HG02571 (cell line): ENCODE measurements around the gene POR.

Experiments used
- ATAC-seq: cut with Tn5 transposase; IDR thresholded peaks from one replicate; pipeline ENCODE4 v1.9.1; 2021; ENCODE audit warnings: mild to moderate bottlenecking, moderate library complexity; ENCODE audit not compliant: unreplicated experiment

POR gene

DNA sequence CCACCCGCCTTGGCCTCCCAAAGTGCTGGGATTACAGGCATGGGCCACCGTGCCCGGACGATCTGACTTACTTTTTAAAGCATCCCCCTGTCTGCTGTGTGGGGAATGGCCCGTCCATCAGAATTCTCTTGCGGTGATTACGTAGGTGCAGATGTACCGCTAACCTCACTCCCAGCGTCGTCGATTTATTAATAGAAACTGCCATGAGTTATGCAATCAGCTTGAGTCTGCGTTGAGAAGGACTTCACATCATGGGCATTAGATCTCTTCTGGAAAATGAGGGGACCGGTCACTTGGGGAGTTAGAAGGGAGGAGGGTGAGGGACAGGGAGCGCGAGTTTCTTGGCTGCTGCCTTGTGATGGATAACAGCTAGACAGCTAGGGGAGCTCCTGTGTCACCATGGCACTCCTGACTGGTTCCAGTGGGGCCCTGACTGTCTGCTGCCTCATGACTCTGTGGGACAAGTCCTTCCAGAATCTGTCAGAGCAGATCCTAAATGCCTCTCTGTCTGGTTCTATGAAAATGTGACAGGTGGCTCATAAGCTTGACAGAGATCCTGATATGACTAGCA, 35.2 kb downstream of the POR start:
- ATAC-seq: no peak

DNA sequence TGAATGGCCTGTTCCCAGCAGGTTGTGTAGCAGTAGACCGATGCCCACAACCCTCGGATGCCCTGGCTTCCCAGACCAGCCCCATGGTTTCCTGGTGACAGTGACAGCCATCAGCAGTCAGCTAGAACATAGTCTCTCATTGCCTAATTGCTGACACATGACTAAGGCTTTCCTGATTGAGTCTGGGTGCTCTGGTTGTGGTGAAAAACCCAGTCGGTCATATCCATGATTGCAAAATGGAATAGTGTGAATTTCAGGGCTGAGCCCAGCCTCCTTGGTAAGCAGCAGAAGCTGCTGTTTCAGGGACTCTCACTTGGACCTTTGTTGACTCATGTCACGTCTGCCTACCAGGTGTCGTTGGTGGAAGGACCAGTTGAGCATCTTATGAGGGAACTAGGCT, 36.6 kb downstream of the POR start:
- no peak for ATAC-seq

DNA sequence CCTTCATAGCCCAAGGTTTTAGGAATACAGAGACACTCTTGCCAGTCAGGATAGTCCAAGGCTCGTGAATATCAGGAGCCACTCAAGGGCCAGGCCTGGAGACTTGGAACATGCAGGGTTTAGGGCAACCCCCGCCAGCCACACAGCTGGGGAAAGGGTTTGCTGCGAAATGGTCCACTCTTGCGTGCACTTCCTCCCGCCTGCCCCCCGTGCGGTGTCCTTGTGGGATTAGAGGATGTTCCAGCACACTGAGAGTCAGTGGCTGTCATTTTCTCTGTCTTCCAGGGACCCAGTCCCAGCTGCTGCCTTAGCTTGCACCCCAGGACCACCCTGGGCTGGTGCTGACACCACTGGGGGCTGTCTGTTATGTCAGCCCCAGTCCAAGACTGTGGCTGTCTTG, 38.5 kb downstream of the POR start:
- ATAC-seq: no peak

DNA sequence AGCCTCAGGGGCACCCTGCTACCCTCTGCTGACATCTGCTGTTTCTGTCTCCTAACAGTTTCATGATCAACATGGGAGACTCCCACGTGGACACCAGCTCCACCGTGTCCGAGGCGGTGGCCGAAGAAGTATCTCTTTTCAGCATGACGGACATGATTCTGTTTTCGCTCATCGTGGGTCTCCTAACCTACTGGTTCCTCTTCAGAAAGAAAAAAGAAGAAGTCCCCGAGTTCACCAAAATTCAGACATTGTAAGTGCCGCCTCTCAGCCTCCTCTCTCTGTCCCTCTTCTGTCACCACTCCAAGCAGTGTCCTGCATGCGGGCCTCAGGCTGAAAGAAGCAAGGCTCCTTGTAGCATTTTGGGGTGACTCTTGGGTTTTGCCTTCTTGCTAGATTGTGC, 39.0 kb downstream of the POR start:
- no peak for ATAC-seq

DNA sequence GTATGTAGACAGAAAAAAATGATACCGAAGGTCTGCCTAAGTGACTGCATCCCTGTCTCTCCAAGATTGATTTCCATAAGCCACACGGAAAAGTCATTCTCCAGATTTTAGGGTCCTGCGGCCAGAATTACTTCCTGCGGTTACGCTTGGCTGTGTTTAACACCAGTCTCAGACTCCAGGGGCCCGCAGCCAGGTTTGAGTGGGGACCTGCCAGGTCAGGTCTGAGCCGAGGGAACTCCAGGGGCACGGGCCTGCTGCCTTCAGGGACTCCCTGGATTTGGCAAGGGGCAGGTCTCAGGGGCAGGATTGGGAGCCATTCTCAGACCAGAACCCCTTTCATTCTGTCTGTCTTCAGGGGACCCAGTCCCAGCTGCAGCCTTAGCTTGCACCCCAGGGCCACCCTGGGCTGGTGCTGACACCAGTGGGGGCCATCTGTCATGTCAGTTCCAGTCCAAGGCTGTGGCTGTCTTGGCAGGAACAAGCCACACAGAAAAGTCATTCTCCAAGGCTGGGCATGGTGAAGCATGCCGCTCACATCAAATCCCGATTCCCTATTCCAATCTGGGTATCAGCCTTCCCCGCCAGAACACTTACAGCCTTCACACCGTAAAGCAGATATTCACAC, 40.5 kb downstream of the POR start:
- no peak for ATAC-seq

DNA sequence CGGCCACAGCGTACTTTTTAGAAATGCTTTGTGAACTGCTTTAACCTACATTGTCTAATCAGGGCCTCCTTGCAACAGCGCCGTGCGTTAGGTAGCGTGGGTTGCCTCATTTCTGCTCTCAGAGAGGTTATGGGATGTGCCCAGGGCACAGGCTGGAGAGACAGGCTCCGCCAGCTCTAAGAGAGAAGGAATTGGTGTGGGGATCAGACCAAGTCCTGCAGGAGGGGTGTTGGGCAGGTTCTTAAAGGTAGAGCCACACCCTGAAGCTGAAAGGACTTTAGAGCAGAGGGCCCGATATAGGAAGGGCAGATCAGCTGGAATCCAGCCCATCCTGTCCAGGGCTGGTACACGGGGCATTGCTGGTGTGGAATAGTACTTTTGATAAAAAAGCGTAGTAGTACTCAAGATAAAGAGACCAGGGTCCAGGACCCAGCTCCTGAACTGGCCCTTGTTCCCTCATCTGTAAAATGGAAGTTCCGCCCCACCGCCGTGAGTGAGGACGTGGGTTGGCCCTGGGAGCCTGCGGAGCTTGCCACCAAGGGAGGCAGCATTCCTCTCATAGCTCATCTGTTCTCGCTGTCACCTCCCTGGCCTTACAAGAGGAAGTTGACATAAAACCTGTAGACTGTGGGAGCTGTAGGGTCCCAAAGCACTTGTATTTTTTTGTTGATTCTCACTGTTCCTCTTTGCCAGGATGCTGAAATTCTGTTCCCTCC, 42.2 kb downstream of the POR start:
- ATAC-seq: no peak

DNA sequence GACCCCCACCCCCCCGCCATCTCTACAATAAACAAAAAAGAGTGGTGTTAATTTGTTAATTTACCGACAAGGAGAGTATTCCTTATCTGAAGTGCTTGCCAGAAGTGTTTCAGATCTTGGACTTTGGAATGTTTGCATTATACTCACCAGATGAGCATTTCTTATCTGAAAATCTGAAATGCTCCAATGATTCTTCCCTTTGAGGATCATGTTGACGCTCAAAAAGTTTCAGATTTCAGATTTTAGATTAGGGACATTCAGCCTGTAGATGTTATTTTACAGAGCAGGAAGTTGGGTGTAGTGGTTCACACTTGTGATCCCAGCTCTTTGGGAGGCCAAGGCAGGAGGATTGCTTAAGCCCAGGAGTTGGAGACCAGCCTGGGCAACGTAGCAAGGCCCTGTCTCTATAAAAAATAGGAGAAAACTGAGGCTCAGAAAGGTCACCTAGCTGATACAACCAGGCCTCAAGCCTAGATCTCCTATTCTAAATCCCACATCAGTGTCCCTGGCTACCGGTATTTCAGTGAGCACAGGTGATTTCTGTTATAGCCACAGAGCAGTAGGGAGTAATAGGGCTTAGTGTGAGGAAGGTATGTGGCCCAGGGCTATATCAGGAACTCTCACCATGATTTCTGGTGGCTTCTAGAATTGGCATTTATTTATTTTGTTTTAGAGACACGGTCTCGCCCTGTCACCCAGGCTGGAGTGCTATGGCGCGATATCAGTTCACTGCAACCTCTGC, 44.0 kb downstream of the POR start:
- no peak for ATAC-seq

DNA sequence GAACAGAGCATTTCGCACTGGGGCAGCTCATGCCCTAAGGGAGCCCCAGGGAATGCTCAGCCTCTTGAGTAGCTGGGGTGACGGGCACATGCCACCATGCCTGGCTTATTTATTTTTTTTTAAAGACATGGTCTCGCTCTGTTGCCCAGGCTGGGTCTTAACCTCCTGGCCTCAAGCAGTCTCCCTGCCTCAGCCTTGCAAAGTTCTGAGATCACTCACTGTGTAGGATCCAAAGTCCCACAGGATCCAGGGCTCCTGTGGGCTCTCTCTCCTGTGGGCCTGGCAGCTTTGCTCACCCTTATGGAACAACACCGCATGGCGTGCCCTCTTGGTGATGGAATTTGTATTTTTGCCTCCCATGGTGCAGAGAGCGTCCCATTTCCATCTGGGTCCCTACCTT, 45.4 kb downstream of the POR start:
- ATAC-seq: no peak

DNA sequence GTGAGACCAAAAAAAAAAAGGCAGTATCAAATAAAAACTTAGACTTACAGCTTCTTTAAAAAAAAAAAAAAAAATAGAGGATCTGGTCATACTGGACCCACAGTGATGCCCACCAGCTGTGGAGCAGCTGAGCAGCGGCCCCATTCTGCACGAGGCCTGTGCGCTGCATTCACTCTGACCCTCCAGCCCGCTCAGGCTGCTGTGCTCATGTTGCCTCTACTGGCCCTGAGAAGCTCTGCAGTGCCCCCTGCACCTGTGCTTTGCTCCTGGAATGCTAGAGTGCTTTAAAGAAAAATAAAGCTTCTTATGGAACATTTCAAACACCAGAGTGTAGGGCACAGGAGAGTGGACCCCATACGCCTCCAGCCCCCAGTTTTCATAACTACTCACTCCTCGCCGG, 46.3 kb downstream of the POR start:
- no peak for ATAC-seq

DNA sequence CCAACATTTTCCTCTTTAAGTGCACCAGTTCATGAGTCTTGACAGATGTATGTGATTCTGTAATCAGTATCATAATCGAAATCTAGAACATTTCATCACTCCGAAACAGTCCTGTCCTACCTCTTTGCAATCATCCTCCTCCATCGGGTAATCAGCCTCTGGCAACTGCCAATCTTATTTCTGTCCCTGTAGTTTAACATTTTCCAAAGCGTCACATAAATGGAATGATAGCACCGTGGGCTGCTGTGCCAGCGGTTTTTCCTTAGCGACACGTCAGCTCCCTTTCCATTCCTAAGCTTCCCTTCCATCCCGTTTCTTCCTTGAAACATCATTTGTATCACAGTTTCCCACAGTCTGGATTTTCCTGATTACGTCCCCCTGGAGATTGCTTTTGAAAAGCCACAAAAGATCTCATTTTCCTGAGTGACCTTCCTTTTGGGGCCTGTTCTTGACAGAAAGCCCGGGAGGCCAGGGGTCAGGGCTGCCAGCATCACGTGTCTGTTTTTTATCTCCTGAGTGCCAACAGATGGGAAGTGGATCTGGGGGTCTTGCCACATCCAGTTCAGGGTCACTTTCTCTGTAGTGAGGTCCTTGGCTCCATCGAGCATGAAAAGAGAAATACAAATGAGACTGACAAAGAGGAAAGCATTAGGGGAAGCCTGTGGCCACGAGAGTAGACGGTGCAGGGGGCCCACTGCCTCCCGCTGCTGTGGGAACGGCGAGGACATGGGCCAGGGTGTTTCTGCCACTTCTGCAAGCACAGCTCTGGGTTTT, 47.8 kb downstream of the POR start:
- no peak for ATAC-seq

DNA sequence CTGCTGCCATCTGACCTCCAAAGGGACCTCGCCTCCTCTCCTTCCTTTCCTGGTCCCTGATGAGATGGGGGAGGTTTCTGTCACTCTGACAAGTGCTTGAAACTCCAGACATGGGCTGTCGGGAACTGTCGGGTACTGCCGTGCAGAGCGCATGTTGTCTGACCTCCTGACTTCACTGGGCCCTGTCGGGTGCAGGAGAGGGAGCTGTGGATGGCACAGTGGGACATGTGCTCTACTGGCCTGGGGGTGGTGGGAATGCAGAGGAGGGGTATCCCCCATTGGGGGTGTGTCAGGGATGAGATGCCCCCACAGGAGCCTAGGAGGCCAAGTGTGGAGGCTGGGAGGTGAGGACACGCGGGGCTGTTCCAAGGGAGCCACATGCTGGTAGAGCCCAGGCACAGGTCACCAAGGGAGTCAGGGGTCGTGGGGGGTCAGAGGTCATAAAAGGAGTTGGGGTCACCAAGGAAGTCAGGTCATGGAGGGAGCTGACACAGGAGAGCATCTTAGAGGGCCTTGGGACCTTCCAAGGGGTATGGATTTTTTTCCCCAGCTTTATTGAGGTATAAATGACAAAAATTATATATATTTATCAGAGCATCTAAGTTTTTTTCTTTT, 48.5 kb downstream of the POR start:
- no peak for ATAC-seq

DNA sequence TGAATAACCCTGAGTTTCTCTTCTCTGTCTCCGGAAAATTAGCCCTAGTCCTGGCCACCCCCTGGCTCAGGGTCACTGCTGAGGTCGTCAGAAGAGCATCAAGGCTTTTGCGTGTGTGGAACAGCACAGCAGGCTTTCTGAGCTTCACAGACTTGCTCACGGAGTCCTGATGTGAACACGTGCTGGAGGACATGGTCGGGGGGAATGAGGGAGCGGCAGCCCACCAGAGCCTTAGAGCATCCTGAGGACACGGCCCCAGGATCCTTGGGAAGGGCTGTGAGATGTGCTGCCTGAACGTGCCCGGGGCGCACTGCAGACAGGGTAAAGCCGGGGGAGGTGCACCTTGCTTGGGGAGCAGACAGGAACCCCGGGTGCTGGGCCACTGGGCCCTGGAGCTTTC, 50.7 kb downstream of the POR start:
- no peak for ATAC-seq

DNA sequence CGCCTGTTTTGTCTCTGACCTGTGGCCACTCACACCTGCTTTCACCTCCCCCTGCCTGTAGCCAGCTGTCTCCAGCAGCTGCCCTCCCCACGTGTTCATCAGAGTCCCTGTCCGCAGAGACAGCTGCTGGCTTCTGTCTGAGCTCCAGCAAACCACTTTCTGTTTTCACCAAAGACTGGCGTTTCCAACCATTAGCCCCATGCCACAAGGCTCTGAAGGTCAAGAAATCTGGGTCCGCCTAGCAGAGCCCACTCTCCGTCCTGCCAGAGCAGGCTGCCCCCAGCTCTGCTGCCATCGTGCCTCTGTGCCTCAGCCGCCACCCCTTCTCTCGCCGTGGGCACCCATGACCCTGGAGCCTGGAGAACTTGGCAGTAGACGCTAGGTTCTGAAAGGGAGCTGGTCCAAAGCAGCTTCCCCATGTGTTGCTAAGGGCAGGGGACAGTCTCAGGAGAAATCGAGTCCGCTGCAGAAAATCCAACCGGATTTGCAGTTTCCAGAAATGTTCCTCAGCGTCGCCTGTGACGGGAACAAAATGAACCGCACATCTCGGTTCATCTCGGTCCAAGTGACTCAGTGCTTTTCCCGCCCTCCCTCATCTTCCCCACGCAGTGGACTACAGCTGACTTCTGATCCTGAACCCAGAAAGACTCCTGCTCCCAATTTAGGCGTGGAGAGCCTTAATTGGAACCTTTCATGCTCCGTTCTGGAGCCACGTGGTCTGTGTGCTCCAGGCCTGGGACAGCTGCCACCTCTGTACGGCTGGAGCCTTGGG, 51.4 kb downstream of the POR start:
- ATAC-seq: no peak

DNA sequence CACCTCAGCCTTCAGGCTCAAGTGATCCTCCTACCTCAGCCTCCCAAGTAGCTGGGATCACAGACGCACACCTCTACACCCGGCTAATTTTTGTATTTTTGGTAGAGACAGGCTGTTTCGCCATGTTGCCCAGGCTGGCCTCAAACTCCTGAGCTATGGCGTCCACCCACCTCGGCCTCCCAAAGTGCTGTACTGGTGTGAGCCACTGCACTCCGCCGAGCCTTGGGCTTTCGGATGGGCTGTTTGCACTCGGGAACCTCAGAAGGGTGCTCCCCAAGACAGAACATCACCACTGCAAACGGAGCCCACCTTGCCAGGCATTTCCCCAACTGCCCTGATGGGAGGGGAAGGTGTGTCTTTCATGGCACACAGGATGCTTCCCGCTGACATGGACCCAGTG, 52.1 kb downstream of the POR start:
- no peak for ATAC-seq

DNA sequence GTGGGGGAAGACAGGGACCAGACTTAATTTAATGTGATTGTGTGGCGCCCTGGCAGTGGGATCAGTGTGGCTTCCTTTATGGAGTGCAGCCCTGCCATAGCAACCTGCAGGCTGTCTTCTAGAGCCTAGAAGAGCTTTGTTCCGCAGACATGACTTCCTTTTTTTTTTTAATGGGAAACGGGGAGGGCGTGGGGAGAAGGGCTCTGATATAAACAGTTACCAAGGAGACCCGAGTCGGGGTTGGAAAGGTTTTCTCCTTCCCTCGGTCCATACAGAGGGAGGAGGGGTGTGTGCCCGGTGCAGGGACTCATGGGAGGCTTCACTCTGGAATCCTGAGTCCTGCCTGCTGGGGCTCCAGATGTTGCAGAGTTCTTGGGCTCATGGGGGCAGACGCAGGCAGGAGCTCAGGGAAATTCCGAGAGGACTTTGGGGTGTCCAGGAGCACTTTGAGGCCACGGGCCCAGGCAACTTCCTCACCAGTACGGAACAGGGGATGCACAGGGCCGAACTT, 52.6 kb downstream of the POR start:
- no peak for ATAC-seq

DNA sequence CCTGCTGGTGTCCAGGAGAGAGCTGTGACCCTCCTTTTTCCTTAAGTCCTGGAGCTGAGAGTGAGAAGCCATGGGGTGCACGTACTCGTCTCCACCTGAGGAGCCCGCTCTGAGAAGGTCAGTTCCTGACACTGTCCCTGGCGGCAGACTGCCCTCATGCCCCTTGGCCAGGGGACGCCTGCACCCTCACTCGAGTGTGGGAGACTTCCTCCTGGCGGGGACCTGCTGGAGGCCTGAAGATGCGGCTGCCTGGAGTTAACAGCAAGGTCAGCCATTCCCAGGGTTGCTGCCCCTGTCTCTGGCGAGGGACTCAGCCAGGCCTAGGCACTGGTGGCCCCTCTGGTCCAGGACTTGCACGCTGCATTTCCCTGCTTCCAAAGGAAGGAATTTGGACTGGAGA, 53.1 kb downstream of the POR start:
- ATAC-seq: no peak

DNA sequence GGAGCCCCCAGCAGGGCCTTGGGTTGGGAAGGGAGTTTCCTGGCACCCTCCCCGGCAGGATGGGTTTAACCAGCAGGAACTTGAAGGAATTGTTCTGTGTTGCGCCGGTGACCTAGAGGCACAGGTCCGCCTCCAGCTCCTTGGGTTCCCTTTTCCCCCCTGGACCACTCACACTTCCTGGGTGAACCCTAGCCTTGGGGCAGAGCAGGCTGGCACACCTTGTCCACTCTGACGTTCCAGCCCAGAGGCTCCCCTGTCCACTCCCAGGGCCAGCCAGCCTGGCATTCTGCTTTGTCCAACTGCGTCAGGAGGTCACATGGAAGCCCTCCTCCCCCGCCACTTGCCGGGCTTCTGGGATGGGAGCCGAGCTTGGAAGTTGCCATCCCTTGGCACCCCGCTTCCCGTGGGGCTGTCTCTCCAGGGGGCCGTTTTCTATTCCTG, 53.6 kb downstream of the POR start:
- ATAC-seq: no peak

DNA sequence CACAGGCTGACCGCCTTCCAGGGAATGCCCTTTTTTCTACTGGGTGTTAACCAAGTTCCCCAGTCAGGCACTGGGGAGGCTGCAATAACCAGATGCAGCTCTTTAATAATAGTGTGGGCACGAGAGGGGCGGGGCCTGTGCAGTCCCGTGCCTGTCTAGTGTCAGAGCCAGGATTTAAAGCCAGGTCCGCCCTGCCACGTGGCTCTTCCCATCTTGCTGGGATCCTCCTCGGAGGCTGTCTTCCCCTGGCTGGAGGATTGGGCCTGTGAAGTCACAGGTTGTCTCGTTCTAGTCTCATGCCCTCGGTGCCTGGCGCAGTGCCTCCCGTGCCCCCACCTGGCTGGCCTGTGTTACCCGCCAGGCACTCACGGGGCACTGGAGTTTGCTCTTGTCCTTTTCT, 54.2 kb downstream of the POR start:
- no peak for ATAC-seq

DNA sequence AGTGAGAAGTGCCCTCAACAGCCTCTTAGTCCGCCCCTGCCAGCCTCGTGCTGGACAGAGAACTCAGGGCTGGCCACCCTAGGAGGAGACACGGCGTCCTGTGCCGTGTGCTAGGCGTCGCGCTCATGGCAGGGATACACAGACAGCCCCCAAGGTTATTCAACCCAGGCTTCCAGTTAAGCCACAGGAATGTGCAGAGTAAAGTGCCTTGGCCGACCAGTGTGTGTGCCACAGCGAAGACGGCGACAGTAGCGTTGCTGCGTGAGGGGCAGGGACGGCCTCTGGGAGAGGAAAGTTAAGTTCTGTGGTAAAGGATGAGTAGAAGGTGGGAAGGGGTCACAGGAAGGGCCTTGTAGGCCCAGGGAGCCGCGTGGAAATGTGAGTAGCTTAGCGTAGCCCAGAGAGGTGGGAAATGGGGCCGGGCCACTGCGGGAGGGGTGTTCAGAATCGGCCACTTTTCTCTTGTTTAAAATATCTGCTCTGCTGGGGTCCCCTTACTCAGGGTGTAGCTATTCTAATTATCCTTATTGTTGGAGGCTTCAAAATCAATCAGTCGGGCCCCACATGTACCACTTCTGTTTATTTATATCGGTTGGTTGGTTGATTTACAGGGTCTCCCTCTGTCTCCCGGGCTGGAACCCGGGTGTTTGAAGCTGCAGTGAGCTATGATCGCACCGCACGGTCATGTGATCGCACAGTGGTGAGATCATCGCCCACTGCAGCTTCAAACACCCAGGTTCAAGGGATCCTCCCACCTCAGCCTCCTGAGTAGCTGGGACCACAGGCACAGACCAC, 54.9 kb downstream of the POR start:
- no peak for ATAC-seq
